ENCODE results near the gene RERE. TPM values are rescaled to one million over a fixed set of nuclear protein-coding genes. Genes with fewer than 3 reads are reported as not detected.
A peak's percentile ranks its signal among the peaks of the same experiment; 100 is the strongest.

Gene RERE
- total and polyA plus RNA-seq, 2 experiments from 2014 or later: 148 to 170 TPM

DNA sequence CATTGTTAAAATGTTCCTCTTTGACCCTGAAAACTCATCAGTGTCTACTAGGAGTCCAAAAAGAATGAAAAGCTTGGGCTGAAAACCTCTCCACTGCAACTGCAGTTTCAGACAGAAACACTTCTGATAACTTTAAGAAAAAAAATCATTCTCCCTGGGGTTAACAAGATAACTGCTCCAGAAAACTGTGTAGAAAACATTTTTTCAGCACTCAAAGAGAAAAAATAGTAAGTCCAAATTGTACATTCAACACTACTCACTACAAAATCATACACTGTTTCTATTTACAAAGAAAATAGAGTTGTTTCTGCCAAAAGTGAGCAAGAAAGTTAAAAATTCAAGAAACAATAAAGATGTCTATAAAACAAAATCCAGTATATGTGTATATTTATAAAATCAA, 157.8 kb downstream of the RERE start (continued):
- TF ChIP-seq ZNF462 (CRISPR knock-in tag; IDR thresholded peaks at IDR 0.05) (no peak), STAT1 (IDR thresholded peaks at IDR 0.05; ENCODE audit: unreplicated experiment) (no peak), ZNF114 (CRISPR knock-in tag; IDR thresholded peaks at IDR 0.05) (no peak), POLR2AphosphoS5 (IDR thresholded peaks at IDR 0.05; ENCODE audit: low read depth) (no peak), EZH2 (IDR thresholded peaks at IDR 0.05; ENCODE audit: low read depth, unreplicated experiment) (no peak), CREB1 (CRISPR knock-in tag; IDR thresholded peaks at IDR 0.05; ENCODE audit: low read depth) (no peak)
- TF ChIP-seq, protein P1, sequence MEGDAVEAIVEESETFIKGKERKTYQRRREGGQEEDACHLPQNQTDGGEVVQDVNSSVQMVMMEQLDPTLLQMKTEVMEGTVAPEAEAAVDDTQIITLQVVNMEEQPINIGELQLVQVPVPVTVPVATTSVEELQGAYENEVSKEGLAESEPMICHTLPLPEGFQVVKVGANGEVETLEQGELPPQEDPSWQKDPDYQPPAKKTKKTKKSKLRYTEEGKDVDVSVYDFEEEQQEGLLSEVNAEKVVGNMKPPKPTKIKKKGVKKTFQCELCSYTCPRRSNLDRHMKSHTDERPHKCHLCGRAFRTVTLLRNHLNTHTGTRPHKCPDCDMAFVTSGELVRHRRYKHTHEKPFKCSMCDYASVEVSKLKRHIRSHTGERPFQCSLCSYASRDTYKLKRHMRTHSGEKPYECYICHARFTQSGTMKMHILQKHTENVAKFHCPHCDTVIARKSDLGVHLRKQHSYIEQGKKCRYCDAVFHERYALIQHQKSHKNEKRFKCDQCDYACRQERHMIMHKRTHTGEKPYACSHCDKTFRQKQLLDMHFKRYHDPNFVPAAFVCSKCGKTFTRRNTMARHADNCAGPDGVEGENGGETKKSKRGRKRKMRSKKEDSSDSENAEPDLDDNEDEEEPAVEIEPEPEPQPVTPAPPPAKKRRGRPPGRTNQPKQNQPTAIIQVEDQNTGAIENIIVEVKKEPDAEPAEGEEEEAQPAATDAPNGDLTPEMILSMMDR (conservative IDR thresholded peaks at IDR 0.05; ENCODE audit: low read depth in 2 of 2): no peak

GRCh38 chr1:8653878-8654277, 163.6 kb downstream of the RERE start:
- H3K9me2 ChIP-seq (ENCODE audit: insufficient read depth): no peaks in the 10 kb centered on the region
- H3K27me3 ChIP-seq (ENCODE audit: insufficient read depth): no peaks in the 10 kb centered on the region
- Mint-ChIP-seq H3K27ac (no peak overlapping the region), H3K36me3 (ENCODE audit: low read depth) (peaks cover 41% of the 10 kb centered on the region), H3K4me1 (peaks cover 12% of the 10 kb centered on the region; the same call in 2 of the 3 replicates), H3K4me3 (no peak overlapping the region), H3K27me3 (ENCODE audit: insufficient read depth, low read depth, poor library complexity) (peaks cover 13% of the 10 kb centered on the region), H3K9me3 (no peaks in the 10 kb centered on the region)
- no peak for DNase-seq (ENCODE audit: low spot score)
- peaks cover 59% of the 10 kb centered on the region for H4K20me1 ChIP-seq (replicated peaks; ENCODE audit: insufficient read depth)
- ATAC-seq: peak; percentile 58
- no peak overlapping the region for H3K27ac ChIP-seq (ENCODE audit: low read depth)
- no peaks in the 10 kb centered on the region for H3F3A ChIP-seq (replicated peaks; ENCODE audit: low read depth)
- no peaks in the 10 kb centered on the region; the same call in 1 of the 2 replicates for H3K36me3 ChIP-seq (ENCODE audit: insufficient read depth)
- H2AFZ ChIP-seq: no peak overlapping the region
- peaks cover 100% of the 10 kb centered on the region for H3K79me2 ChIP-seq (replicated peaks; ENCODE audit: insufficient read depth)
- H3K4me3 ChIP-seq: no peak overlapping the region
- H3K4me2 ChIP-seq: no peak overlapping the region
- peaks cover 13% of the 10 kb centered on the region for H3K4me1 ChIP-seq (ENCODE audit: insufficient read depth)
- TF ChIP-seq EZH2 (IDR thresholded peaks at IDR 0.05; ENCODE audit: low read depth, unreplicated experiment): no peak
- no peak for TF ChIP-seq ZNF462 (CRISPR knock-in tag; IDR thresholded peaks at IDR 0.05)
